ENCODE results near the gene NBPF6.
"Not testable (repeated sequence)": the region's sequence is repeated elsewhere in the genome, so short reads cannot be mapped to it uniquely, and the experiment has no call there.

DNA sequence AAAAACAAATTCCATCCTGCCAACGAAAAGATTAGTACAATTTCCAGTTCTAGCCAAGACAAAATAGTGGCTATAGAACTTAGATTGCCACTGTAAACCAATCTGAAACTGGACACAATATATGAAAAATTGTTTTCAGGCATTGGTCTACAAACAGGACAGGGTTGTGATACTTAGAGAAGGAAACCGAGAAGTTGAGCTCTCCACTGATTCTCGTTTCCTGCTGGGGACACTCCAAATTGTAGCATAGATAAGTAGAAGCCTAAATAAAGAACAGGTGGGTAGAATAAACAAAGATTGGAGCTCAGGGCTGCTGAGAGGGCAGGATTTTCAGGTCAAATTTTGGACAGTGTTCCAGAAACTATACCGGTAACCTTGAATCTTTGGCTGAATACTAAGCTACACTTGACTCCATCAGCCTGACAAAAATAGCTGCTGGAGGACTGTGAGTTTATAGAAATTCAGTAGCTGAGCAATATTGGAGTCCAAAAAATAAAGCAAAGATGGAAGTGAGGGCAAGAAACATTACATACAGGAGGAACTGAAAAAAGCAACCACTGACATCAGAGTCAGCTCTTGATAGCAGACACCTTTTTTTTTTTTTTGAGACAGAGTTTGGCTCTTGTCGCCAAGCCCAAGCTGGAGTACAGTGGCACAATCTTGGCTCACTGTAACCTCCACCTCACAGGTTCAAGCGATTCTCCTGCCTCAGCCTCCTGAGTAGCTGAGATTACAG lies 38.9 kb upstream of the NBPF6 start:
- TF ChIP-seq POLR2A (IDR thresholded peaks at IDR 0.05) = not testable (repeated sequence)
- TF ChIP-seq, protein P1, sequence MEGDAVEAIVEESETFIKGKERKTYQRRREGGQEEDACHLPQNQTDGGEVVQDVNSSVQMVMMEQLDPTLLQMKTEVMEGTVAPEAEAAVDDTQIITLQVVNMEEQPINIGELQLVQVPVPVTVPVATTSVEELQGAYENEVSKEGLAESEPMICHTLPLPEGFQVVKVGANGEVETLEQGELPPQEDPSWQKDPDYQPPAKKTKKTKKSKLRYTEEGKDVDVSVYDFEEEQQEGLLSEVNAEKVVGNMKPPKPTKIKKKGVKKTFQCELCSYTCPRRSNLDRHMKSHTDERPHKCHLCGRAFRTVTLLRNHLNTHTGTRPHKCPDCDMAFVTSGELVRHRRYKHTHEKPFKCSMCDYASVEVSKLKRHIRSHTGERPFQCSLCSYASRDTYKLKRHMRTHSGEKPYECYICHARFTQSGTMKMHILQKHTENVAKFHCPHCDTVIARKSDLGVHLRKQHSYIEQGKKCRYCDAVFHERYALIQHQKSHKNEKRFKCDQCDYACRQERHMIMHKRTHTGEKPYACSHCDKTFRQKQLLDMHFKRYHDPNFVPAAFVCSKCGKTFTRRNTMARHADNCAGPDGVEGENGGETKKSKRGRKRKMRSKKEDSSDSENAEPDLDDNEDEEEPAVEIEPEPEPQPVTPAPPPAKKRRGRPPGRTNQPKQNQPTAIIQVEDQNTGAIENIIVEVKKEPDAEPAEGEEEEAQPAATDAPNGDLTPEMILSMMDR (IDR thresholded peaks at IDR 0.05) = not testable (repeated sequence)

Data from uterus (tissue), 2 donors.